NCI-H345 (cell line): Measurements from ENCODE around the gene ZDHHC23.

ENCODE experiments used
- DNase-seq: peaks from one replicate; lab custom pipeline; 2025; lab: John Stamatoyannopoulos, UW

ZDHHC23 gene

GRCh38 chr3:114011059-114011797, 63.4 kb downstream of the ZDHHC23 start:
- DNase-seq, result no peak
